HG02973 (cell line): ENCODE data around the gene PNPLA6.

Source experiments
- ATAC-seq: cut with Tn5 transposase; IDR thresholded peaks from one replicate; pipeline ENCODE4 v1.9.1; 2021; ENCODE audit warnings: moderate library complexity; ENCODE audit not compliant: unreplicated experiment

The PNPLA6 gene

DNA sequence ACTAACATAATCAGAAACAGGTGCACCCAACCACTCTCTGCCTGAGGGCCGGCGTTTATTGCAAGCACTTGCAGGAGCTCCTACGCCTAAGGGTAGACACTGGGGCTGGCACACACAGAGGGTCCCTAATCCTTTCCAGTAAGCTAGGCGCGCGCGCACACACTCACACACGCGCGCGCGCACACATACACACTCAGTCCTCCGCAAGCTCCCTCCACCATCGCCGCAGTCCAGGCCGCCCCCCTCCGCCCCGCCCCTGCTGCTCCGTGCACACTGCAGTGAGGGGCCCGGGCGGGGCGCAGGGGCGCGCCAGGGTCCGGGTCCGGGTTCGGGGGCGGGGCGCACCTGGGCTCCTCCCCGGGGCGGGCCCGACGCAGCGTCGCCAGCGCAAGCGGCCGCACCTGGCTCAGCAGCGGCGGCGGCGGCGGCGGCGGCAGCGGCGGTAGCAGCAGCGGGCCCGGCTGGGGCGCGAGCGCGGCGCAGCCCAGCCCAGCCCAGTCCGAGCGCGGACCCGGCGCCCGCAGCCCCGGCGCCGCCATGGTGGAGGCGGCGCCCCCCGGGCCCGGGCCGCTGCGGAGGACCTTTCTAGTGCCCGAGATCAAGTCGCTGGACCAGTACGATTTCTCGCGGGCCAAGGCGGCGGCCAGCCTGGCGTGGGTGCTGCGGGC, 60.1 kb downstream of the PNPLA6 start, which contains the start of gene CAMSAP3:
CAMSAP3 (plus strand) TSS at position 398 of the 668 bp plus-strand sequence; CDS start at position 538, 140 bp downstream.
- no peak for ATAC-seq

DNA sequence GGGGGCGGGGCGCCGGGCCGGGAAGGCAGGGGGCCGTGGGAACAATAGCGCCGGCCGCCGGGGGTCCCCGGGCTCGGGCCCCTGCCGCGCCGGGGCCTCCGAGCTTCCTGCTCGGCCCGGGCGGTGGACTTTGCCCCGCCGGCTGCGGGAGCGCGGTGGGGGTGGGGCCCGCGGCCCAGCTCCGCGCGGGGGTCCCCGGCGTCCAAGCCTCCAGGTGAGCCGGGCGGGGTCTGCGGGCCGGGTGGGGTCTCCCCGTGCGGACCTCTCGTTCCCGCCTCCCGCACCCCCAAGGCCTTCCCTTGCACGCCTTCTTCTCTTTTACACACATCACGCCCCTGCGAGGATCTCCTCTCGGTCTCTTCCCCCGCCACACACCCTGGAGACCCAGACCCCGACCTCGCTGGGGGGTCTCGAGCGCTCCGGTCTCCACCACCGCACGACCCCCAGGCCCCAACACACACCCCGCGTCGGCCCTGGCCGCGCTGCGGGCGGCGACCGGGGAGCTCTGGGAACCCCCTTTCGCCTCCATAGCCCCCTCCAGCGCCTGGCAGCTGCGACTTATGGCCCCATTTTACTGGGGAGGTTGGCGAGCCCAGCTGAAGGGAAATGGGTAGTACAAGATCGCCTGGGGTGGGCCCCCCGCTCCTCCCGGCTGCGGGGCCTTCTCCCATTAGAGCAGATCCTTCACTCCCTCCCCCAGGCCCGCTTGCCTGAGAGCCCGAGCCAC, 60.9 kb downstream of the PNPLA6 start:
- ATAC-seq, result no peak

DNA sequence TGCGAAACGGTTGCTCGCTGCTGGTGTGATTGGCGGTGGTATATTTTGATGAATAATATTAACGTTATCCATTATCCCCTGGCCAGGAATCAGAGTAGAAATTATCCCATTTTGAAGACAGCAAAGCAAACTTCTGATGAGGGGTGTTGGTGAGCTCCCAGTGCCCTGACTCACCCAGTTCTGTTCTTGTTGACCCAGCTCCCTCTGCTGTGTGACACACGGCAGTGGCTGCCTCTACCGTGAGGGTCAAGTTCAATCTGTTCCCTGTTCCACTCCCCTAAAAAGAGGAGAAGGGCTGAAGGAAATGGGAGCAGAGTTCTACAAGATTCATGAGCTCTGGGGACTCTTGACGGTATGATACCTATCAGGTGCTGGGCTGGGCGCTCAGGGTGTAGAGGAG, 62.2 kb downstream of the PNPLA6 start:
- no peak for ATAC-seq

DNA sequence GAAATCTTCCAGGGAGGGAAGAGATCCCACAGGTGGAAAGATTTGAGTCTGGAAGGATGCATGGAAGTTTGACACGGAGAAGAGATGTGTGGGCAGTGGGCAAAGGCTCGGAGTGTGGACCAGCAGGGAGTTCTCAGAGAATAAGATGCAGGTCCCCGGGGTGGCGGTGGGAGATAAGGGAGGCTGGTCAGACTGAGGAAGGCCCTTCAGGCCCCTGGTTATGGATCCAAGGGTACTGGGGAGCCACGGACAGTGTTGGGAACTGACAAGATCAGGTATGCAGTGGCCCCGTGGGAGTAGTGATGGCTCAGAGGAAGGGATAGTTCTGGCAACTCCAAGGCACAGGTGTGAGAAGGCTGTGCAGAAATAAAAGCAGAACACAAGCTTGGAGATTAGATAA, 62.7 kb downstream of the PNPLA6 start:
- no peak for ATAC-seq

DNA sequence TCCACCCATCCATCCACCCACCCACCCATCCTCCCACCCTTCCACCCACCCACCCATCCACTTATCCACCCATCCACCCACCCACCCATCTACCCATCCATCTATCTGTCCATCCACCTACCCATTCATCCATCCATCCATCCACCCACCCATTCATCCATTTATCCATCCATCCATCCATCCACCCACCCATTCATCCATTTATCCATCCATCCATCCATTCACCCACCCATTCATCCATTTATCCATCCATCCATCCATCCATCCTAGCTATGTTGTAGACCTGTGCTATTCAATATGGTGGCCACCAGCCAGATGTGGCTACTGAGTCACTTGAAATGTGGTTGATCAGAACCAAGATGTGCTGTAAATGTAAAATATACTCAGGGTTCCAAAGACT, 65.2 kb downstream of the PNPLA6 start:
- ATAC-seq, result no peak

DNA sequence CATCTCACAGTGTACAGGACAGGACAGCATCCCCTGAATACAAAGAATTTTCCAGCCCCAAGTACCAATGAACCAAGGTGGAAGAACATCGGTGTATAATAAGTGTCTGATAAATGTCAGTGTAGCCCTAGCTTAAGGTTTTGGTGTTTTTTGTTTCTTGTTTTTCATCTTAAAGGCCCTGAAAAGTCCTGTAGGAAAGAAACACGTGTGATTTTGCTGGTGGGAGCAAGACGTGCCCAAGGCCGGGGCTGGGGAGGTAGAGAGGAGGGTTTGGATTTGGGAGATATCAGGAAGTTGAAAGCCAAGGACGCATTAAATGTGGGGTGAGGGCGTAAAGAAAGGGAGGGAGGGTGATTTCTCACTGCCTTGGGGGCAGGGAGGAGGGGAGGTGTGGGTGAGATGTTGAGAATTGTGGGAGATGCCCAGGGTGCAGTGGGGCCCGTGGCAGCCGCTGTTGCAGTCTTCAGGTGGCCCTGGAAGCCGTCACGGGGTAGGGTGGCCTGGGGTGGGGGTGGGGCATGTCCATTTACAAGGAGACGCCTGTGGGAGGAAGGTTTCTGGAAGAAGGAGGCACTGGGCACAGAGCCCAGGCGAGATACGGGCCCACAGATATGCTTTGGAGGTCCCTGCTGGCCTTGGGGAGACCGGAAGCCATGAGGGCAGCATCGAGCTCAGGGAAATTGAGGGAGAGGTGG, 66.9 kb downstream of the PNPLA6 start:
- no peak for ATAC-seq

DNA sequence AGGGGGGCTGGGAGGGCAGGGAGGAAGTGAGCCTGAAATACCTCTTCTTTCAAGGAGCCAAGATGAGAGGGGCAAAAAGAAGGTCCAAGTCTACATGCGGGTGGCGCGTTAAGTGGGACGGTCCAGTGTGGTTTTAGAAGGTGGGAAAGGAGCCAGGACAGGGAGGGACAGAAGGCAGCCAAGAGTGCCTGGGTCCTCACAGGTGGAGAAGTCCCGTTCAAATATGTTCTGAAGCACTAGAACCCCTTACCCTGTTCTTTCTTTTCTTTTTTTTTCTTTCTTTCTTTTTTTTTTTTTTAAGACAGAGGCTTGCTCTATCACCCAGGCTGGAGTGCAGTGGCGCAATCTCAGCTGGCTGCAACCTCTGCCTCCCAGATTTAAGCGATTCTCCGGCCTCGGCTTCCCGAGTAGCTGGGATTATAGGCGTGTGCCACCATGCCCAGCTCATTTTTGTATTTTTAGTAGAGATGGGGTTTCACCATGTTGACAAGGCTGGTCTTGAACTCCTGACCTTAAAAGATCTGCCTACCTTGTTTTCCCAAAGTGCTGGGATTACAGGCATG, 67.5 kb downstream of the PNPLA6 start:
- no peak for ATAC-seq

GRCh38 chr19:7603919-7604318, 68.4 kb downstream of the PNPLA6 start:
- no peak for ATAC-seq

DNA sequence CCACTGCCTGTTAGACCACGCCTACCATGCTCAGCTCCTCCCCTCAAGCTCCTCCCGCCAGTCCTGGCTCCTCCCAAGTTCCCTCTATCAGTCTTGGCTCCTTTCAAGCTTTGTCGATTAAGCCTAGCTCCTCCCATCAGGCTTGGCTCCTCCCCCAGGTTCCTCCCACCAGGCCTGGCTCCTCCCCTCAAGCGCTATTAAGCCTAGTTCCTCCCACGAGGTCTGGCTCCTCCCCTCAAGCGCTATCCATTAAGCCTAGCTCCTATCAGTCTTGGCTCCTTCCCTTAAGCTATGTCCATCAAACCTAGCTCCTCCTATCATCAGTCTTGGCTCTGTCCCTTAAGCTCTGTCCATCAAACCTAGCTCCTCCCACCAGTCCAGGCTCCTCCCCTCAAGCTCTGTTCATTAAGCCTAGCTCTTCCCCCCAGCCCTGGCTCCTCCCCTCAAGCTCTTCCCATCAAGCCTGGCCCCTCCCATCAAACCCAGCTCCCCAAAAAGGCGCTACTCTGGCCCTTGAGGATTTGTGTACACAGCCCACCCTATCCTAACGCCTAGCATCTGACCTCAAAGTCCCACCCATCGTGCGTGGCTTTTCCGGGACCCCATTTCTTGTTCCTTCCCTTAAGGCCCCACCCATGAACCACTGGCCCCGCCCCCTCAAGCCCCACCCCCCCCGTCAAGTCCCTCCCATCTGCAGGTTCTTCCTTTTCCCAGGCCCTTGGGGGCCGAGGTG, 70.1 kb downstream of the PNPLA6 start:
- ATAC-seq, result no peak

GRCh38 chr19:7606289-7606688, 70.8 kb downstream of the PNPLA6 start:
- no peak for ATAC-seq

GRCh38 chr19:7607212-7607873, 71.8 kb downstream of the PNPLA6 start:
- ATAC-seq, result no peak

- no peak for ATAC-seq
Measured at GRCh38 chr19:7607874-7608560, 72.5 kb downstream of the PNPLA6 start.

GRCh38 chr19:7610491-7611240, 75.1 kb downstream of the PNPLA6 start:
- ATAC-seq, result no peak
